GM18909 (cell line): ENCODE results near the gene RRN3.
A peak's percentile ranks its signal among the peaks of the same experiment; 100 is the strongest.
"Not testable (repeated sequence)": the region's sequence is repeated elsewhere in the genome, so short reads cannot be mapped to it uniquely, and the experiment has no call there.

ENCODE experiments used
- ATAC-seq: cut with Tn5 transposase; IDR thresholded peaks from one replicate; pipeline ENCODE4 v1.9.1; 2021; ENCODE audit warnings: mild to moderate bottlenecking; ENCODE audit not compliant: unreplicated experiment, poor library complexity

RRN3 gene, protein sequence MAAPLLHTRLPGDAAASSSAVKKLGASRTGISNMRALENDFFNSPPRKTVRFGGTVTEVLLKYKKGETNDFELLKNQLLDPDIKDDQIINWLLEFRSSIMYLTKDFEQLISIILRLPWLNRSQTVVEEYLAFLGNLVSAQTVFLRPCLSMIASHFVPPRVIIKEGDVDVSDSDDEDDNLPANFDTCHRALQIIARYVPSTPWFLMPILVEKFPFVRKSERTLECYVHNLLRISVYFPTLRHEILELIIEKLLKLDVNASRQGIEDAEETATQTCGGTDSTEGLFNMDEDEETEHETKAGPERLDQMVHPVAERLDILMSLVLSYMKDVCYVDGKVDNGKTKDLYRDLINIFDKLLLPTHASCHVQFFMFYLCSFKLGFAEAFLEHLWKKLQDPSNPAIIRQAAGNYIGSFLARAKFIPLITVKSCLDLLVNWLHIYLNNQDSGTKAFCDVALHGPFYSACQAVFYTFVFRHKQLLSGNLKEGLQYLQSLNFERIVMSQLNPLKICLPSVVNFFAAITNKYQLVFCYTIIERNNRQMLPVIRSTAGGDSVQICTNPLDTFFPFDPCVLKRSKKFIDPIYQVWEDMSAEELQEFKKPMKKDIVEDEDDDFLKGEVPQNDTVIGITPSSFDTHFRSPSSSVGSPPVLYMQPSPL

GRCh38 chr16:15093955-15094827 lies at the start of gene RRN3:
TSS of gene RRN3 (minus strand) at chr16:15094272. CDS start at chr16:15094233, 39 bp downstream.
- ATAC-seq, result peak; percentile 99

DNA sequence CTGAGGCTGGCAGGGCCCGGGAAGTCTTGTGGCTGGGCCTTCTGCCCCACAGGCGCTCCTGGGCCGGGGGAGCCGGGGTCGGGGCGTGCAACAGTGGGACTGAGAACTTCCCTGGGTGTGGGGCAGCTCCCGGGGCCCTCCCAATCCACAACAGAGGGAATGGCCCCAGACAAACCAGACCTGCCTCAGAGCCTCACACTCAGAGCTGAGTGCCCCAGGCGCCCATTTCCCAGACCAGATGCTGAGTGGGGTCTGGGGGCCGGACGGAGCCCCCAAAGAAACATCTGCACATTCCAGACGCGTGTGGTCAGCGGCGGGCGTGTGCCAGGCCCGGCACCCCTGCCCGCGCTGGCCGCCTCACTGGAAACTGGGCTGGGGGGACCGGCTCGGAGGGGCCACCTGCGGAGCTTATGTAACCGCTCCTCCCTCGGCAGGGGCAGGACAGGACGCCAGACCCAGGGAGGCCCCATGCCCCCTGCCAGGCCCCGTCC lies 49.6 kb upstream of the RRN3 start:
- not testable (repeated sequence) for ATAC-seq

- ATAC-seq, result not testable (repeated sequence)
These were observed 49.0 kb upstream of the RRN3 start for GRCh38 chr16:15142891-15143600.

- not testable (repeated sequence) for ATAC-seq
These were observed 48.2 kb upstream of the RRN3 start for GRCh38 chr16:15142107-15142890.

DNA sequence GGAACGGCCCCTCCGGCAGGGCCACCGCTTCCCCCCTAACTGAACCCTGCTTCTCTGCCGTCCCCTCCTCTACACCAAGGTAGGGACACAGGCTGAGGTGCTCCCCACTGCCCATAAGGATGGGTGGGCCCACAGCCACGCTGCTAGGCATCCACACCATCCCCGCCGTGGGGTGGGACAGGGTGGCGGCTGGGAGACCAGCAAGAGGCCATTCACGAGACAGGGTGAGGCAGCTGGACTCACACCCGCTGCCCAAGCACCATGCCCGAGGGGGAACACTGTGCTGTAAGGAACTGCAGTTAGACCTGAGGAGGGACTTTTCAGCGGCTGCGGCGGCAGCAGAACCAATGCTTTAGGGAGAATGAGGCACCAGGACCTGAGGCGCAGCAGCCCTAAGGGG lies 47.5 kb upstream of the RRN3 start:
- no peak for ATAC-seq

- not testable (repeated sequence) for ATAC-seq
These were observed 46.6 kb upstream of the RRN3 start for GRCh38 chr16:15140444-15141365.

- not testable (repeated sequence) for ATAC-seq
These were observed 43.4 kb upstream of the RRN3 start for GRCh38 chr16:15137514-15137913.

- not testable (repeated sequence) for ATAC-seq
These were observed 41.6 kb upstream of the RRN3 start for GRCh38 chr16:15135483-15136360.

DNA sequence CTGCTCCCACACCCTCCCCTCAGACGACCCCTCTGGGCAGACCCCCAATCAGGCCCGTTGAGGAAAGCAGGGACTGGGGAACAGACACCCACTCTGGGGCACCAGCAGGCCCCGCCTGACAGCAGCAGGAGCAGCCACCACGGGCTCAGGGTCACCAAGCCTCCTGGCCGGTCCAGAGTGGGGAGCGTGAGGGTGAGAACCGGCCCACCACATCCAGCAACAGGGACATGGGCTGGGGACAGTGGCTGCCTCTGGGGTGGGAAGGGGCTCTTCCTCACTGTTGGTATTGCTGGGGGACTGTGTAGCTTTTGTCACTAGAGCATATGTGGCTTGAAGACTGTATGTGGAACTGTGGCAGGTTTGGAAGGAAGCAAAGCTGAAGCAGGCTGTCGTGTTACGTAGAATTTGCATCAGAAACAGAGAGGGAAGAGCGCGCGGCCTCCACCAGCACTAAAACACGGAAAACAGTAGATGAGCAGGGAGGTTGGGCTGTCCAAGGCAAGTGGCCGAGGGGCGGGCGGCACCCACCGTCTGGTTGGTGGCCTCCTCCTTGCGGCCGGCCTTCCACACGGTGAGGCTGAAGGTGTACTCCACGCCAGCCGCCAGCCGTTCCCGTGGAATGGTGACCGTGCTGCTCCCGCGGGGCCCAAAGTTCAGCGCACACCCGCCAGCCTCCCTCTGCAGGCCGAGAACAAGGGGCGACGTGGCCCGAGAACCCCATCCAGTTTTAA lies 40.8 kb upstream of the RRN3 start:
- not testable (repeated sequence) for ATAC-seq

DNA sequence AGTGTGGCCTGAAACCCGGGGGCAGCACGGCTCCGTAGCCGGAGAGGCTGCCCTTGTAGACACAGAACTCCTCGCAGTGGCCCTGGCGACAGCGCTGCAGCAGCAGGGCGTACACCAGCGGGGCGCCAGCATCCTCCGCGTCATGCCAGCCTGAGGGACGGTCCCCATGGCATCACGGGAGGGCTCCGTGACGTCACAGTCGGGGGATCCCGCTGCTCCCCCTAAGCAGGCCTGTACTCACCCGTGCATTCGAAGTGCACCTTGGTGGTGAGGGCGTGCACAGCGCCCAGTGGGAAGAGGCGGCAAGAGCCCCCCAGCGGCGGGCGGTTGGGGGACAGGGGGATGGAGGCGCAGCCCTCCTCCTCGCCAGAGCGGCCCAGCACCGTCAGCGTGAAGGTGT lies 39.5 kb upstream of the RRN3 start:
- ATAC-seq, result not testable (repeated sequence)

DNA sequence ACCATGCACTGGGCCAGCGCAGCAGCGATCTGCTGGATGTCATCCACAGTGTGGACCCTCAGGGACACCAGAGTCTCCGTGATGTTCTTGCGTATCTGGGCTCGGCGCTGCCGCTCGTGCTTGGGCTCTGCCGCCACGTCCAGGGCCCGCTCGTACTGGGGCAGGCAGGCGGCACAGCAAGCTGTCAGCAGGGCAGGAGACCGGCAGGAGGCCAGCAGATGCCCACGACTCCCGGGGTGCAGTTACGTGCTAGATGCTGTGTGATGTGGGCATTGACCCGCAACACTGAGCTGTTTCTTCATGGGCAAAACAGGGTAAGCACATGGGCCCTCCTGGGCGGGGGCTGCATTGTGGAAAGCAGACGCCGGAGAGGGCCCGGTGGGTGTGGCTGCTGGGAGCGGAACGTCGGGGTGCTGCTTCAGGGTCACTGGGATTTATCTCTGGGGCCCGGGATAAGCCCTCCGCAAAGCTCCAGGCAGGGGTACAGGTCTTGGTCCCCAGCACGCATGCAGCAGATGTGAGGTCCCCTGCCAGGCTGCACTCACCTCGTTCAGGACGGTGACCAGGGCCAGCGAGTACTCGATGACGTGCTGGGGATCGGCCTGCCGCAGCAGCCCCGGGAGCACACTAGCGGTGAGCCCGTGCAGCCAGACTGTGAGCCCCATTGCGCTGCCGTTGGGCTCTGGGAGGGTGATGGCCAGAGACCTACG lies 38.8 kb upstream of the RRN3 start:
- not testable (repeated sequence) for ATAC-seq

- not testable (repeated sequence) for ATAC-seq
These were observed 37.0 kb upstream of the RRN3 start for GRCh38 chr16:15130943-15131700.

GRCh38 chr16:15130256-15130932 lies 36.3 kb upstream of the RRN3 start:
- ATAC-seq, result not testable (repeated sequence)

DNA sequence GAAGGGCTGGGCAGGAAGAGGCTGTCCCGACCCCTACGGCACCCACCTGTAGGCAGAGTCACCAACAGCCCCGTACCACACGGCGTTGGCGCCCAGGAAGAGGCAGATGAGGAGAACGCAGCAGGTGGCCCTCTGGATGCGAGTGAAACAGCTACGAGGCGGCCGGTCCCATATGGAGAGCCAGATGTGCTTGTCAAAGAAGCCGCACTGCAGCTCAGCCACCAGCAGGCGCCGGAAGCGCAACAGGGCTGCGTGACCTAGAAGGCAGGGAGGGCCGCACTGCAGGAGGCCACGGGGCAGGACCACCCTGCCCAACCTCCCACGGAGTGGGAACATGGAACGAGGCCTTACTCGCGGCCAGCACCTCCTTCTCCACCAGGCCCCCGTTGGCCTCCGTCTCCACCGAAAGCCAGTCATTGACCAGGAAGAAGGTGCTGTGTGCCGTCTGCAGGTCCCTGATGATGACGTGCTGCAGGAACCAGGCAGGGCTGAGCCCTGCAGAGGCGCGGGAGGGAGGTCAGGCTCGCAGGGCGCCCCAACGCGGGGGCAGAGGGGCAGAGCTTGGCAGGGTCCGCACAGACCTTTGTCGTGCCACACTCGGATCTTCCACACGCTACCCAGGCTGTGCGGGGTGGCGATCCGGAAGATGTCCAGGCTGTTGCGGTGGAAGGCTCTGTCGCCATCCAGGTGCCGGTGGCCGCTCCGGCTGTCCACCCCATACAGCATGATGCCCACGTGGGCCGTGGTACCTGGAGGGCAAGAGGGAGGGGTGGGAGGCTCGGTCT lies 33.8 kb upstream of the RRN3 start:
- ATAC-seq, result not testable (repeated sequence)
